Endothelial cell of umbilical vein (primary cell): ENCODE measurements around the gene FDX1. TPM values are rescaled to one million over a fixed set of nuclear protein-coding genes. Genes with fewer than 3 reads are reported as not detected.

Experiments used
- BruUV-seq: library from RNA; stranded (reverse); fragments of 400-500 nt; replicated peaks from 2 replicates; lab custom pipeline; 2021; lab: Mats Ljungman, UMichigan
- CTCF ChIA-PET: fragments of 300-600, 350-600 bp; sonication (Branson Sonifier 250); formaldehyde crosslinking; loops from one replicate; lab custom pipeline; 2021; ENCODE audit warnings: antibody characterized with exemption, inconsistent platforms; lab: Charles Lee
- POLR2A ChIA-PET: fragments of 300-600, 350-600 bp; sonication (Branson Sonifier 250); formaldehyde crosslinking; loops from one replicate; lab custom pipeline; 2021; ENCODE audit warnings: antibody characterized with exemption, inconsistent platforms; lab: Charles Lee
- DNase-seq: peaks from one replicate; pipeline ENCODE4 v3.0.0-alpha.2; 2011; ENCODE audit warnings: low read depth, low spot score
- FAIRE-seq: peaks from 2 replicates; lab custom pipeline; 2011; peaks lifted over from hg19 to GRCh38; lab: Jason Lieb, UNC
- H2AFZ ChIP-seq: 2 replicates; pipeline ENCODE4 v1.6.0; 2012; ENCODE audit warnings: low read depth, low read length, control low read depth, inconsistent platforms
- H3K27ac ChIP-seq: 2 replicates; pipeline ENCODE4 v1.5.1; 2011; ENCODE audit warnings: low read depth, mild to moderate bottlenecking, control low read depth, low read length, moderate library complexity; ENCODE audit not compliant: insufficient read depth
- H3K27me3 ChIP-seq, 2 experiments: 2 replicates each; pipeline versions ENCODE4 v1.6.0 to v1.6.1; 2011; ENCODE audit warnings: low read length in 2 of 2, mixed read lengths in 1 of 2; ENCODE audit not compliant: control insufficient read depth in 2 of 2, insufficient read depth in 2 of 2
- H3K36me3 ChIP-seq, 2 experiments: 2 replicates in 1 of 2; 3 replicates in 1 of 2; pipeline ENCODE4 v1.5.1; 2011; ENCODE audit warnings: low read length in 2 of 2, mild to moderate bottlenecking in 1 of 2, moderate library complexity in 1 of 2; ENCODE audit not compliant: control insufficient read depth in 2 of 2, insufficient read depth in 2 of 2; ENCODE audit errors: extremely low read depth in 1 of 2
- H3K4me1 ChIP-seq: 3 replicates; pipeline ENCODE4 v1.5.1; 2011; ENCODE audit warnings: mild to moderate bottlenecking, low read length; ENCODE audit not compliant: control insufficient read depth, insufficient read depth; ENCODE audit errors: extremely low read depth
- H3K4me2 ChIP-seq: 2 replicates; pipeline ENCODE4 v1.6.1; 2011; ENCODE audit warnings: low read length, control low read depth, mixed read lengths; ENCODE audit not compliant: insufficient read depth
- H3K4me3 ChIP-seq, 3 experiments: fragments of 200-600 bp in 1 of 3; sonication (generic), shearing (Covaris generic) in 1 of 3; replicated peaks in 1 of 3; 2 replicates each; pipeline ENCODE4 v1.5.1; 2011 to 2016; ENCODE audit warnings: control low read depth in 3 of 3, low read length in 3 of 3, mild to moderate bottlenecking in 2 of 3, inconsistent platforms in 1 of 3, low read depth in 1 of 3, moderate library complexity in 1 of 3; ENCODE audit not compliant: insufficient read depth in 1 of 3
- H3K79me2 ChIP-seq: 2 replicates; pipeline ENCODE4 v1.6.0; 2012; ENCODE audit warnings: low read length, inconsistent platforms; ENCODE audit not compliant: control insufficient read depth, insufficient read depth
- H3K9ac ChIP-seq: replicated peaks from 2 replicates; pipeline ENCODE3; 2011; ENCODE audit warnings: low read length, control low read depth; ENCODE audit not compliant: insufficient read depth; ENCODE audit errors: extremely low read depth
- H3K9me1 ChIP-seq: replicated peaks from 3 replicates; pipeline ENCODE4 v1.6.0; 2011; ENCODE audit warnings: mild to moderate bottlenecking, low read length; ENCODE audit not compliant: control insufficient read depth, insufficient read depth; ENCODE audit errors: extremely low read depth
- H3K9me3 ChIP-seq: replicated peaks from 2 replicates; pipeline ENCODE4 v1.5.1; 2012; ENCODE audit warnings: low read length, inconsistent platforms; ENCODE audit not compliant: control insufficient read depth, insufficient read depth
- H4K20me1 ChIP-seq: replicated peaks from 2 replicates; pipeline ENCODE3; 2011; ENCODE audit warnings: mild to moderate bottlenecking, low read length; ENCODE audit not compliant: control insufficient read depth, insufficient read depth; ENCODE audit errors: extremely low read depth
- CTCF ChIP-seq, 2 donors: IDR thresholded peaks; 1 replicate in 1 of 2; 2 replicates in 1 of 2; pipeline ENCODE4 v1.5.1; 2011; ENCODE audit warnings: low read length in 2 of 2, mild to moderate bottlenecking in 2 of 2, moderate library complexity in 2 of 2, control low read depth in 1 of 2, inconsistent platforms in 1 of 2, low read depth in 1 of 2; ENCODE audit not compliant: insufficient read depth in 1 of 2; ENCODE audit errors: extremely low read depth in 1 of 2
- EZH2 ChIP-seq: IDR thresholded peaks from 2 replicates; pipeline ENCODE4 v1.6.1; 2012; ENCODE audit warnings: borderline replicate concordance, low read depth, mild to moderate bottlenecking, moderate library complexity, low read length, inconsistent platforms; ENCODE audit not compliant: severe bottlenecking
- FOS ChIP-seq: IDR thresholded peaks from 2 replicates; pipeline ENCODE4 v1.6.1; 2011; ENCODE audit warnings: mild to moderate bottlenecking, low read length, moderate library complexity, borderline replicate concordance; ENCODE audit not compliant: insufficient read depth
- GATA2 ChIP-seq: IDR thresholded peaks from 2 replicates; pipeline ENCODE4 v1.7.0; 2011; ENCODE audit warnings: low read depth, mild to moderate bottlenecking, moderate library complexity, mixed read lengths, low read length; ENCODE audit not compliant: insufficient read length, insufficient read depth
- JUN ChIP-seq: IDR thresholded peaks from 2 replicates; pipeline ENCODE4 v1.6.1; 2011; ENCODE audit warnings: borderline replicate concordance, low read depth; ENCODE audit not compliant: insufficient read length, insufficient read depth
- MYC ChIP-seq: IDR thresholded peaks from one replicate; pipeline ENCODE4 v1.6.1; 2011; ENCODE audit warnings: mild to moderate bottlenecking, low read depth, low read length
- POLR2A ChIP-seq: IDR thresholded peaks from 2 replicates; pipeline ENCODE4 v1.6.1; 2012; ENCODE audit warnings: low read depth, mild to moderate bottlenecking, control low read depth, low read length
- POLR2AphosphoS5 ChIP-seq: IDR thresholded peaks from 2 replicates; pipeline ENCODE4 v1.6.1; 2012; ENCODE audit warnings: low read depth, mild to moderate bottlenecking, control low read depth, low read length, moderate library complexity; ENCODE audit not compliant: insufficient read depth
- dilution Hi-C: fragments of 300-500 bp; cut with MboI; formaldehyde crosslinking; loops from one replicate; pipeline ENCODE4 v1.15.0; 2019; ENCODE audit warnings: low sequenced_read_pairs; ENCODE audit not compliant: extremely low pct_ligation_motif_present
- intact Hi-C: fragments of 100-400 bp; cut with micrococcal nuclease; formaldehyde crosslinking; loops from one replicate; pipeline ENCODE4 v1.10.0; 2022
- polyA plus RNA-seq, 4 experiments: library from polyadenylated mRNA; depleted of rRNA in 3 of 4; stranded (reverse) in 3 of 4; unstranded in 1 of 4; fragments of >200 nt; gene quantifications; 2 replicates each; pipeline versions ENCODE4 v1.2.1 to v1.2.3, GENCODE V29; 2011 to 2012; ENCODE audit warnings: missing spikeins in 1 of 4
- total RNA-seq: library from RNA; stranded (reverse); gene quantifications from 2 replicates; pipeline ENCODE4 v1.2.3, GENCODE V29; 2021
- TF ChIP-seq, protein P1 (sequence below): IDR thresholded peaks from 2 replicates; pipeline ENCODE4 v1.6.1; 2011; ENCODE audit not compliant: insufficient read depth, insufficient read length

FDX1 gene
- total and polyA plus RNA-seq, 2 donors (not counting 3 experiments of a cell fraction or from before 2014, with no cell fraction given), result 4.7 to 11.0 TPM

DNA sequence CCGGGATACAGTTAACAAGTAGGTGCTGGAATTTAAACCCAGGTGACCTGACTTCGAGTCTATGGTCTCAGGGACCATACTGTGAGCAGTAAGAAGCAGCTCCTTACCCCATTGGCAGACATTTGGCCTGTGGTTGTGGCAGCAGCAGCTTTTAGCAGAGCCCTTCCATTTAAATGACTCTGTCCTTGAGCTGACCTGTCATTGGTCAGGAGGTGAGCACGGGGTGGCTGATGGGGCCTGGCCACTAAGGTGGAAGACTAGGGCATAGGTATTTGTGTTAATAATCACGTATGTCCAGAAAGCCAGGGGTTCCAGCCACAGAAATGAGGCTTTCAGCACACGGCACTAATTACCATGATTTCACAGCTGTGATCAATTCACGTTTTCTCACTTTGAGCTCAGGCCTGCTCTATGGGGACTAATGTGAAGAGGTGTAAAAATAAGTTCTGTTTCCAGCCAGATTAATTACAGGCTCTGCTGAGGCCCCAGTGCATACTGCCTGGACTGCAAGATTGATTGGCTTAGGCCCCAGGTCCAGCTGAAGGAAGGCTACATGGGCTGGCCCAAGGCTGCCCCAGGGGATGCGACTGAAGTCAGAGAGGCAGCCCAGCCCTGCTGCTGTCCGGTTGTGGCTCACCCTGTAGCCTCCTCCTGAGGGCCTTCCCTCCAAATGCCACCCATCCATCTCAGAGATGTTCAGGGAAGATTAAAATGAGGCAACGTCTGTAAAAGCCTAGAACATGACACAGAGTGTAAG is 76.0 kb downstream of the FDX1 start:
- intact Hi-C loops (no loop called here), dilution Hi-C loops (no loop called here)
- H3K4me2 ChIP-seq, result no peak overlapping the region
- peaks cover 0 to 3% of the 10 kb centered on the region in 2 experiments for H3K27me3 ChIP-seq
- DNase-seq, result no peak
- no peak overlapping the region for H3K27ac ChIP-seq
- no peaks in the 10 kb centered on the region for H3K9me3 ChIP-seq
- no peaks in the 10 kb centered on the region for H3K9me1 ChIP-seq
- no peaks in the 10 kb centered on the region for H3K36me3 ChIP-seq
- ChIA-PET CTCF (no interaction called here), POLR2A (interaction anchor here (0.6 kb wide), 1 partner anchor 574 kb away, joined by 3 read pairs; no protein-coding TSS in a partner anchor)
- H4K20me1 ChIP-seq, result no peaks in the 10 kb centered on the region
- no peaks in the 10 kb centered on the region for H3K79me2 ChIP-seq
- no peak overlapping the region for H2AFZ ChIP-seq
- TF ChIP-seq POLR2AphosphoS5, result no peak
- TF ChIP-seq CTCF (IDR thresholded peaks at IDR 0.05; ENCODE audit: extremely low read depth in 1 of 2, insufficient read depth in 1 of 2, low read depth in 1 of 2, low read length in 2 of 2), result no peak
- TF ChIP-seq MYC, result no peak
- TF ChIP-seq, protein P1, sequence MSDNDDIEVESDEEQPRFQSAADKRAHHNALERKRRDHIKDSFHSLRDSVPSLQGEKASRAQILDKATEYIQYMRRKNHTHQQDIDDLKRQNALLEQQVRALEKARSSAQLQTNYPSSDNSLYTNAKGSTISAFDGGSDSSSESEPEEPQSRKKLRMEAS, result no peak
- no peak for TF ChIP-seq JUN
- TF ChIP-seq EZH2, result no peak
- TF ChIP-seq POLR2A, result no peak
- no peak for TF ChIP-seq GATA2
- TF ChIP-seq FOS, result no peak
- FAIRE-seq, result no peak
- no peak overlapping the region for H3K9ac ChIP-seq
- no peak overlapping the region for H3K4me3 ChIP-seq
- no TSS peak for BruUV-seq
- H3K4me1 ChIP-seq, result no peaks in the 10 kb centered on the region
